GM12891 (cell line): ENCODE measurements around the gene UGT1A8.
"Not testable (repeated sequence)": the region's sequence is repeated elsewhere in the genome, so short reads cannot be mapped to it uniquely, and the experiment has no call there.

ENCODE experiments used
- POLR2A ChIP-seq: IDR thresholded peaks from 2 replicates; pipeline ENCODE4 v1.6.1; 2011; ENCODE audit warnings: low read depth, low read length, control low read depth
- POLR2AphosphoS5 ChIP-seq: IDR thresholded peaks from 2 replicates; pipeline ENCODE4 v1.6.1; 2011; ENCODE audit warnings: low read depth, low read length, control low read depth

DNA sequence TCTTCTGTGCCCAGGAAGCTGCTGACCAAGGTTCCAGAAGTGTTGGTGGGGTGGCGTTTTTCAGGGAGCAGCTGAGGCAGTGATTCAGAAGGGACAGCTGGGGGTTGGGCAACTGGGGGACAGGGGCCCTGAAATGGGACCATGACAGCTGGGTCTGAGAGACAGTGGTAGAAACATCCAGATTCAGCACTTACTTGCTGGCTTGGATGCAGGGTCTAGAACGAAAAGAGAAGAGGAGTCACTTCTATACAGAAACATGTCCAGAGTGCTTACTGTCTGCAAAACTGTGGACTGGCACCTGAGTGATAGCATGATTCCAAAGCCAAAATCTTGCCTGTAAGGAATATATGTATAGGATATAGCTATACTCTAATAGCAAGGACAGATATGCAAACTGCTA is 128.4 kb downstream of the UGT1A8 start:
- not testable (repeated sequence) for TF ChIP-seq POLR2A, POLR2AphosphoS5
